K562 (cell line): ENCODE measurements around the gene CCL4L2. TPM values are rescaled to one million over a fixed set of nuclear protein-coding genes. Genes with fewer than 3 reads are reported as not detected.

Experiments
- CHD2 ChIP-seq: IDR thresholded peaks from 2 replicates; pipeline ENCODE4 v1.6.1; 2011; ENCODE audit warnings: low read depth, low read length
- DEAF1 ChIP-seq: fragments of 450-650 bp; formaldehyde crosslinking; IDR thresholded peaks from 2 replicates; pipeline ENCODE4 v1.4.0; 2020; ENCODE audit warnings: mild to moderate bottlenecking, moderate library complexity
- FOXJ3 ChIP-seq: sonication (generic); formaldehyde crosslinking; IDR thresholded peaks from 2 replicates; pipeline ENCODE4 v1.4.0; 2020; ENCODE audit warnings: mild to moderate bottlenecking, missing genetic modification reagents
- ILF3 ChIP-seq: fragments of 450-650 bp; IDR thresholded peaks from 2 replicates; pipeline ENCODE4 v1.6.1; 2018; ENCODE audit warnings: antibody characterized with exemption, mild to moderate bottlenecking, moderate library complexity, borderline replicate concordance
- MED1 ChIP-seq: sonication (generic); formaldehyde crosslinking; IDR thresholded peaks from 2 replicates; pipeline ENCODE4 v1.8.1; 2023; ENCODE audit warnings: missing genetic modification reagents, borderline replicate concordance
- RFX5 ChIP-seq: IDR thresholded peaks from 2 replicates; pipeline ENCODE4 v1.6.1; 2011; ENCODE audit warnings: low read depth, mild to moderate bottlenecking, improper control_type of control experiment, low read length
- RNF2 ChIP-seq: sonication (generic); IDR thresholded peaks from 2 replicates; pipeline ENCODE4 v1.6.1; 2016
- polyA plus RNA-seq, 8 experiments: library from polyadenylated mRNA; depleted of rRNA in 4 of 8; stranded (reverse) in 5 of 8; unstranded in 3 of 8; fragments of >200 nt; fragmentation: Nextera tagmentation in 2 of 8; fragmentation: Illumina TruSeq in 1 of 8; extraction: Ambion mirVana in 2 of 8; extraction: Trizol in 1 of 8; gene quantifications; 2 replicates each; pipeline versions ENCODE4 v1.2.1 to v1.2.3, GENCODE V29; 2011 to 2014; ENCODE audit warnings: inconsistent platforms in 1 of 8, missing spikeins in 1 of 8
- total RNA-seq, 7 experiments: library from RNA; depleted of rRNA in 6 of 7; stranded (reverse); fragments of >200 nt in 6 of 7; fragmentation: Illumina TruSeq in 2 of 7; extraction: Trizol in 2 of 7; gene quantifications; 2 replicates each; pipeline versions ENCODE4 v1.2.1 to v1.2.3, GENCODE V29; 2011 to 2021; ENCODE audit warnings: low replicate concordance in 1 of 7
- TF ChIP-seq, protein P1 (sequence below): sonication (generic); formaldehyde crosslinking; IDR thresholded peaks from 2 replicates; pipeline ENCODE4 v1.8.0; 2022; ENCODE audit warnings: mild to moderate bottlenecking, missing genetic modification reagents

CCL4L2 gene
- total and polyA plus RNA-seq, 9 of the 15 experiments (the other 6 are each of a cell fraction or from before 2014, with no cell fraction given), result 0.11 to 0.51 (median 0.38) TPM; not detected in 6

DNA sequence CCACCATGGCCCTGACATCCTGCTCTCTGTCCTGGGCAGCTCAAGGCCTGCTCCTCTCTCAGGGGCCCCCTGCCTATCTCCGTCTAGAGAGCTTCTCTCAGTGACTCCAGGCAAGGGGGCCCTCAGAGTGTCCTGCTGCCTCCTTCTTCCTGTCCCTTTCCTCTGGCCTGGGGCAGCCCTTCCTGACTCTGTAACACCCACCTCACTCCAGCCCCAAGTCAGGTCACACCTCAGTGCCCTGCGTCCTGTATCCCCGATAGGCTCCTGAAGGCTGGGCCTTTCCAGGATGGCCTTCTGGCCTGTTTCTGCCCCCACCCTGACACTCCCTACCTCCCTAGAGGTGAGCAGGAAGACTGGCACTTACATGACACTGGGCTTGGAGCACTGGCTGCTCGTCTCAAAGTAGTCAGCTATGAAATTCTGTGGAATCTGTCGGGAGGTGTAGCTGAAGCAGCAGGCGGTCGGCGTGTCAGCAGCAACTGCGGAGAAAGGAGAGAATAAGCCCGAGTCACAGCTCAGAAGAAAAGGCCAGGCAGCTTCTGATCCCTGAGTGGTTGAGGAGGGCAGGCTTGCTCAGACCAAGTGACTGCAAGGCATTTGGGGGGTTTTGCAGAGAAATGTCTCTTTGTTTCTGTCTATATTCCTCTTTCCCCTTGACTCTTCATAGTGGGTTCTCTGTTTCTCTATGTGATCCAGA, 15.3 kb upstream of the CCL4L2 start (continued):
- TF ChIP-seq, protein P1, sequence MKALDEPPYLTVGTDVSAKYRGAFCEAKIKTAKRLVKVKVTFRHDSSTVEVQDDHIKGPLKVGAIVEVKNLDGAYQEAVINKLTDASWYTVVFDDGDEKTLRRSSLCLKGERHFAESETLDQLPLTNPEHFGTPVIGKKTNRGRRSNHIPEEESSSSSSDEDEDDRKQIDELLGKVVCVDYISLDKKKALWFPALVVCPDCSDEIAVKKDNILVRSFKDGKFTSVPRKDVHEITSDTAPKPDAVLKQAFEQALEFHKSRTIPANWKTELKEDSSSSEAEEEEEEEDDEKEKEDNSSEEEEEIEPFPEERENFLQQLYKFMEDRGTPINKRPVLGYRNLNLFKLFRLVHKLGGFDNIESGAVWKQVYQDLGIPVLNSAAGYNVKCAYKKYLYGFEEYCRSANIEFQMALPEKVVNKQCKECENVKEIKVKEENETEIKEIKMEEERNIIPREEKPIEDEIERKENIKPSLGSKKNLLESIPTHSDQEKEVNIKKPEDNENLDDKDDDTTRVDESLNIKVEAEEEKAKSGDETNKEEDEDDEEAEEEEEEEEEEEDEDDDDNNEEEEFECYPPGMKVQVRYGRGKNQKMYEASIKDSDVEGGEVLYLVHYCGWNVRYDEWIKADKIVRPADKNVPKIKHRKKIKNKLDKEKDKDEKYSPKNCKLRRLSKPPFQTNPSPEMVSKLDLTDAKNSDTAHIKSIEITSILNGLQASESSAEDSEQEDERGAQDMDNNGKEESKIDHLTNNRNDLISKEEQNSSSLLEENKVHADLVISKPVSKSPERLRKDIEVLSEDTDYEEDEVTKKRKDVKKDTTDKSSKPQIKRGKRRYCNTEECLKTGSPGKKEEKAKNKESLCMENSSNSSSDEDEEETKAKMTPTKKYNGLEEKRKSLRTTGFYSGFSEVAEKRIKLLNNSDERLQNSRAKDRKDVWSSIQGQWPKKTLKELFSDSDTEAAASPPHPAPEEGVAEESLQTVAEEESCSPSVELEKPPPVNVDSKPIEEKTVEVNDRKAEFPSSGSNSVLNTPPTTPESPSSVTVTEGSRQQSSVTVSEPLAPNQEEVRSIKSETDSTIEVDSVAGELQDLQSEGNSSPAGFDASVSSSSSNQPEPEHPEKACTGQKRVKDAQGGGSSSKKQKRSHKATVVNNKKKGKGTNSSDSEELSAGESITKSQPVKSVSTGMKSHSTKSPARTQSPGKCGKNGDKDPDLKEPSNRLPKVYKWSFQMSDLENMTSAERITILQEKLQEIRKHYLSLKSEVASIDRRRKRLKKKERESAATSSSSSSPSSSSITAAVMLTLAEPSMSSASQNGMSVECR (CRISPR knock-in tag), result no peak
- TF ChIP-seq FOXJ3 (CRISPR knock-in tag), result no peak
- no peak for TF ChIP-seq CHD2
- no peak for TF ChIP-seq RFX5
- TF ChIP-seq ILF3, result no peak
- no peak for TF ChIP-seq DEAF1 (CRISPR knock-in tag)
- no peak for TF ChIP-seq MED1
- TF ChIP-seq RNF2, result no peak
- TF ChIP-seq, all 486 proteins: peak for 0
